Hematopoietic multipotent progenitor cell treated with erythropoietin and hydrocortisone succinate and interleukin-3 and kit ligand, for 6 days (in vitro differentiated cells): ENCODE measurements around the gene C1QL4.
"Not testable (repeated sequence)": the region's sequence is repeated elsewhere in the genome, so short reads cannot be mapped to it uniquely, and the experiment has no call there.

Source experiments
- DNase-seq: peaks from one replicate; pipeline ENCODE4 v3.0.0-alpha.2; 2015

Gene C1QL4

GRCh38 chr12:49336645-49337584 is at the start of gene C1QL4:
Gene C1QL4 (minus strand): TSS chr12:49337188. CDS start chr12:49336477, 711 bp downstream.
- peak; percentile 87 for DNase-seq

- not testable (repeated sequence) for DNase-seq
Measured at GRCh38 chr12:49380184-49380583, 43.2 kb upstream of the C1QL4 start.

DNA sequence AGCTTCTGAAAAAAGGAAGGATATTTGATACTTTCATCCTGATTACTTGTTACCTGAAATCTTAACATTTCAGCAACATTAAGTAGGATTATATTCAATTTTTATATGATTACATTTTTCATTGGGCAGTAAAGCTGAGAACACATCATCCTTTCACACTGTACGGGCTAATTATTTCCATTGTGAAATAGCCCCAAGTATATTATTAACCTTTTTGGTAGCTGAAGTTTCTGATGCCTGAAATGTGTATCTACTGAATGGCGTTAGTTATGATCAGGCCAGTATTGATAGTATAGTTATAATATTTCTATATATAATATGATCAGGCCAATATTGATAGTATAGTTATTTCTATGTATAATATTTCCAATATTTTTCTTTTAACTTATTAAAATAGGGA is 40.4 kb upstream of the C1QL4 start:
- DNase-seq, result no peak

DNA sequence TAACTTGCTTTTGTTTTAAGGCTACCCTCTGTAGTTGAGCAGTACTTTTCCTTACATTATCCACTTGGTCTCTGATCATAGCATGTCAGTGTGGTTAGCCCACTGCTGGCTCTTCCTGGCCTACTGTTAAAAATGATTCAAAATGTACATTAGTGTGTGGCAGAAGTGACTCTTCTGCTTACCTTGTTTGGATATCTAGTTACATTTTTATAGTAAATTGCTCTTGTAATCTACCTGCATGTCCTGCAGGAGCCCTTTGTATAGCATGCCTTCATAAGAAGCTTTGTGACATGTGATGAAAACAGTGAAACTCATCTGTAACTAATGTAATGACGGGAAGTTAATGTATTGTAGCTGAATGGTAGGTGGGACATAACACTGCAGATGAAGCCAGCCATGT is 38.4 kb upstream of the C1QL4 start:
- DNase-seq, result no peak

DNA sequence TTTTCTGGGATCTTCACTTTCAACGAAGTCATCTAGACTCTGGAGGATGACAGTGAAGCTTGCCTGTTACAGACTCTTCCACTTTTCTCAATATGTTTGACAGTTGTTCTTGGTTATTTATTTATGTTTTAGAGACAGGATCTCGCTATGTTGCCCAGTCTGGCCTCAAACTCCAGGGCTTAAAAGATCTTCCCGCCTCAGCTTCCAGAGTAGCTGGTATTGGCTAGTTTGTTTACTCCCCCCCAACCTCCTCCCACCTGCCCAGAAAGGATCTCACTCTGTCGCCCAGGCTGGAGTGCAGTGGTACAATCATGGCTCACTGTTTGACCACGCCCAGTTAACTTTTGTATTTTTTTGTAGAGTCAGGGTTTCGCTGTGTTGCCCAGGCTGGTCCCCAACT is 33.6 kb upstream of the C1QL4 start:
- no peak for DNase-seq

DNA sequence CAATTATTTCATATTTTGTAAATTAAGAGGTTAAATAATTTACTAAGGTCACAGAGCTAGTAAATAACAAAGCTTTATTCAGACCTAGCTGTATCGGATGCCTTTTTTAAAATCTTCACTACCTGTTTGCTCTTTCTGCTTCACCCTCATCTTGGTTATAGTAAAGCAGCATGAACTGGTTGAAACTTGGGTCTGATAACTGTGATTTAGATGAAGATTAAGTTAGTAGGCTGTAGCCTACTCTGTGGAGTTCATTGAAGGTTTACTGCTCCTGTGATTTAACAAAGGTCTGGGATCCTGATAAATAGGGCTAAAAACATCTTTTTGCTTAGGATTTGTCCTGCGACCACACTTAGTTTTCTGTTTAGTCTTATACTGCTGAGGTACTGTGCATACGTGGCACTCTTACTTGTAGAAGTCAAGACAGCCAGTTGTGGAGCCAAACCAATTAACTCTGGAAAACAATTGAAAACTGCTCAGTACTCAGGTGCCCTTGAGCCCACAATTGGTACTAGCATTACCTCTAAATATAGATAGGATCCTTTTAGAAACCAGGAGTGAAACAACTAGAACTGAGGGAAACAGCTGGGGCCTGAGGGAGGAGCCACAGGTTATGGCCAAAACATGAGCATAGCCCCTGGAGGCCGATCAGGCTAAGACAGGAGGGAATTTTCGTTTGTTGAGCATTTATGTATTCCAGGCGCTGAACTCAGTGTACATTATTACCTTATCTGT is 32.6 kb upstream of the C1QL4 start:
- peak; percentile 80 for DNase-seq

DNA sequence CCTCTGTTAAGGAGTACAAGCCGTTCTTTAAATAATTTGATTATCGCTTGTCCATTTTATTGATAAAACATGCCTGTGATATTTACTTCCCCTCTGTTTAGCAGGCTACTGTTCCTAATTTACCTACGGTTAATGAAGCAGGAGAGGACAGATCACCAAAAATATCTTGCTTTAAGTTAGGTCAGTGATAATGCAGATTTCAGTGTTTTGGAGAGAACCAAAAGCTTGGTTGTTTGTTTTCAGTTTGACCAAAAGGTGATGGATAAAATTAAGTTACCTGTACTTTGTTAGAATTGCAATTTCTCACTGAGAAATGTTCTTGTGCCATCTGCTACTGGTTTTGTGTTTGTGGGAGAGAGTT is 31.2 kb upstream of the C1QL4 start:
- DNase-seq, result no peak

DNA sequence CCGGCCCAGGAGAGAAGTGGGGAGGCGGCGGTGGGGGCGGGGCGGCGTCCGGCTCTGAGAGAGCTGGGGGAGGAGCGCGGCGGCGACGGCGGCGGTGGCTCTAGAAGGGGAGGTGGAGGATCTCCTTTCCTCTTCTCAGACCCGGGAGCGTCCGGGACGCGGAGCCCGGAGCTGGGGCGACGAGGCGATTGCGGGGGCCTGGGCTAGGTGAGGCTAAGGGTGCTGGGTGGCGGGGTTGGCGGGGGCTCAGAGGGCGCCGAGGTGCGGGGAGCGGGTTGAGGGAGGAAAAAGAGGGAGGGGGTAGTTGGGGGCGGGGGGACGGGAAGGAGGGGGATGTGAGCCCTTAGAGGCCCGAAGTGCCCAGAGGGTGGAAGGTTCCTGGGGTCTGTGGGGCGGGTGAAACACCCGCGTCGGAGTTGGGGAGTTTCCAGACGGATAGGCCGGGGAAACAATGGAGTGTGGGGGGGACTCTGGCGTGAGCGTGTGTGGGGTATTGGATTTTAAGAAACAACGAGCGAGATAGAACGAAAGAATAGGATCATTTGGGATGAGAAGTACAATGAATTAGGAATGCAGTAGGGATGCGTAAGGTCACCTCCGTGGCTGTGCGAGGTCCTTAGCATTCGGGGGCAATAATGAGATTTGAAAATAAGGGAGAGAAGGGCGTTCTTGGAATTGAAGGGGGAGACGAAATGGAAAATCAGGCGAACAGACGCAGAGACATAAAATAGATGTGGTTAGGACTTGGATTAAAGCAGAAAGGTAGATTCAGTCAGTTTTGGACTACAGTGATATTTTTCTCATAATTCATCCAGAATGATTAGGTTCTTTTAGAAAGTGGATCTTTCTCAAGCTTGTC is 30.6 kb upstream of the C1QL4 start, which contains the start of gene SPATS2:
Gene SPATS2, plus strand, starts transcription at position 82 of the 859 bp plus-strand sequence. CDS start 93,551 bp downstream, outside the sequence.
- peak; percentile 41 for DNase-seq

- peak; percentile 92 for DNase-seq
Measured at GRCh38 chr12:49366652-49367380, 29.8 kb upstream of the C1QL4 start.

DNA sequence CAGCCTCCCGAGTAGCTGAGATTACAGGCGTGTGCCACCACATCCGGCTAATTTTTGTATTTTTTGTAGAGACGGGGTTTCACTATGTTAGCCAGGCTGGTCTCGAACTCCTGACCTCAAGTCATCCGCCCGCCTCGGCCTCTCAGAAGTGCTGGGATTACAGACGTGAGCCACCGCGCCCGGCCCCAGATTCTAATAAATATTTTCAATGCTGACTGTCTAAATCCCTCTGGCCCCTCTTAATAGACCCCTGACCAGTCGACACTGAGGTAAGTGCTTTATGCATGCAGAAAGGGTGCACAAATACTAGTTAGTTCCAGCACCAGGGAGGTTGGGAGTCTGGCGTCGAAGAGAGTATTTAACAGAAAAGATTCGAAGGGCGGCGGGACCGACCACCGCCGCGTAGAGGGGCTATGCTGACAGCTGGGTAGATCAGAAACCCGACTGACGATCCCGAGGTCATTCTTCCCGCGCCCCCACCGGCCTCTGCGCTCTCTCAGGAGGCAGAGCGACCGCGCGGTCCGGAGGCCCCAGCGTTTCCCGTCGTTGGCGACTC is 29.2 kb upstream of the C1QL4 start:
- no peak for DNase-seq

GRCh38 chr12:49365542-49365941 is 28.6 kb upstream of the C1QL4 start:
- peak; percentile 78 for DNase-seq

DNA sequence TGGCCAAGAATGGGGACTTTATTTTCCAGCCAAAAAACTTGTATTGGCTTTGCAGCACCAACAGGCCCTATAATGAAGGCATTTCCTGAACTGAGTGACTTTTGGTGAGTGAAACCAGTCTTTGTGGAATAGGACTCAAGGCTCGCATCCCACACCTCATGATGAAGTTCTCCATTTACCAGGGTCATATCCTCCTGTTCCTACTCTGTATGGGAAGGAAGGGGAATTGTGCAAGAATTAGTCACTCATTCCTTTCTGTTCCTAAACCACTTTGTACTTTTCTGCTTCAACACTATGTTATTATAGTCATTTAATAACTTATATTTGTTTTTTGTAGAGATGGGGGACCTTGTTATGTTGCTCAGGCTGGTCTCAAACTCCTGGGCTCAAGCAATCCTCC is 28.0 kb upstream of the C1QL4 start:
- DNase-seq, result no peak

DNA sequence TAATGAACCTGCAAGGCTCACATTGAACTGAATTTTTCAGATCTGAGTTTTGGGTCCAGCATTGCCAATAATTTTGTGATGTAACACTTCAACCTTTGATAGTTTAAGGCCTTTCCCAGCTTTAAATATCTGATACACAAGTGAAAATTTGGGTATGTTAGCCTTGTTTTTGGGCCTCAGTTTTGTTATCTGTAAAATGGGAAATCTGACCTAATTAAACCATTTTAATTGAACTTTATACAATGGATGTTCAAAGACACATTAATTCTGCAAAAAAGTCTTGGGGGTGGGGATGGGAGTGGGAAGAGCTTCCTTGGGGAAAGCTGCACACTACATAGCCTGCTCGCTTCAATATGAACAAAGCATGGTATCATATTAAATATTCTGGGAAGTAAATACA is 25.1 kb upstream of the C1QL4 start:
- DNase-seq, result no peak

DNA sequence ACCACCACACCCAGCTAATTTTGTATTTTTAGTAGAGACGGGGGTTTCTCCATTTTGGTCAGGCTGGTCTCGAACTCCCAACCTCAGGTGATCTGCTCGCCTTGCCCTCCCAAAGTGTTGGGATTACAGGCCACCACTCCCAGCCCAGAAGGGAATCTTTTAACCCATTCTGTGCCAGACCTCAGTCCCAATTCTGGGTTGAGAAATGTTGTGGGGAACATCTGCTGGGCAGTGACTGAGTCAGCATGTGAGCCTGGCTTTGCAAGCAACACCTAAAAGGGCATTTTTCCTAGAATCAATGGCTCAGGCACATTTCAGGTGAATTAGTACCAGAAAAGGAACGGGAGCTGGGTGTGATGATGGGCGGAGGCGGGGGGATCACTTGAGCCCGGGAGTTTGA is 22.7 kb upstream of the C1QL4 start:
- DNase-seq, result no peak

DNA sequence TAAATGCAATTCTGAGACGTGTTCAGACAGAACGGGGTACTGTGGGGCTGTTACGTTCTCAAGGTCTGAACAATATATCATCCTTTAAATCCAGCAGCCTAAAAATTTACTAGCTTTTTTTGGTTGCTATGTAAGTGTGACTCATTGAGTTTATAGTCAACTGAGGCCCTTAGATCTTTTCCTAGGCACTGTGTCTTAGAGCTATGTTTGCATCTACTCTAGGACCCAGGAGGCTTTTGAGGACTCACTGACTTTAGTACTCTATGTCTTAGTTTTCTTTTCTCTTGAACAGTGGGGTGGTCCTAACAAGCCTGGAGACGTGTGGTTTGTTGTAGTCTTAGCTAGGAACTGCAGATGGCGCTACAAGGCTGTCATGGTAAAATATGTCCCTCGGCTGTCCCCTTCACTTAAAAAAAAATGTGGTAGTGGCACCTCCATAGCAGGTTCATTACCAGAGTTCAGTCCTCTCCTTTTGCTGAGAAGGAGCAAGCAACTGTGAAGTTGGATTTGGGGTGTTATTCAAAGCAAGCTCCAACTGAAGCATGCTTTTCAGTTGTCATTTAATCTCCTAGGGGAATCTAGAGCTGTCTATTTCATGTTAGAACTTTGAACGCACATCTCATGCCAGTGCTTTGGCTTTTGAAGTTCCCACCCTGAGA is 21.6 kb upstream of the C1QL4 start:
- DNase-seq, result peak; percentile 91

DNA sequence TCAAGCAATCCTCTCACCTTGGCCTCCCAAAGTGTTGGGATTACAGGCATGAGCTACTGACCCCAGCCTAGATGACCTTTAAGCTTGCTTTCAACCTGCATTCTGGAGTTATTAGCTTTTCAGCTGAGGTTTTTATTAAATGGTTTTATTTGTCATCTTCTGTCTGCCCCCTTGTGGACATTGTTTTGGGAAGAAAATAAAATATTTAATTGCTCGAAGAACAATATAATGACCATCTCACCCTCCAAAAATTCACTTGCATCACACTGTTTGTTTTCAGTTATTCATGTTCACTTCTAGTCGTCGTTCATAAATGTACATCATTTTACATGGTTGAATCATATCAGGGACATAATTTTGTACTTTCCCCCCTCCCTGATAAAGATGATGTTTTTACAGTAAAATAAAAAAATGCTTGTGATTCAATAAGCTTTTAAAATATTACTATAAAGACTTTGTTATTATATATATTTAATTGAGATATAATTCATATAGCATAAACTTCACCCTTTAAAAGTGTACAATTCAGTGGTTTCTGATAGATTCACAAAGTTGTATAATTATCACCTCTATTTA is 20.2 kb upstream of the C1QL4 start:
- DNase-seq, result peak; percentile 74

DNA sequence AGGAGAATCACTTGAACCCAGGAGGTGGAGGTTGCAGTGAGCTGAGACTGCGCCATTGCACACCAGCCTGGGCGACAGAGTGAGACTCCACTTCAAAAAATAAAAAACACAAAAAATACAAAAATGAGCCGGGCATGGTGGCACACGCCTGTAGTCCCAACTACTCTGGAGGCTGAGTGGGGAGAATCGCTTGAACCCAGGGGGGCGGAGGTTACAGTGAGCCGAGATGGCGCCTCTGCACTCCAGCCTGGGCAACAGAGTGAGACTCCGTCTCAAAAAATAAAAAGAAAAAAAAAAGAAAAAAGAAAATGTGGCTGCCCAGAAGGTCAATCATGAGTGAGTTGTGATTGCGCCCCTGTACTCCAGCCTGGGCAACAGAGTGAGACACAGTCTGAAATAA is 18.9 kb upstream of the C1QL4 start:
- no peak for DNase-seq

DNA sequence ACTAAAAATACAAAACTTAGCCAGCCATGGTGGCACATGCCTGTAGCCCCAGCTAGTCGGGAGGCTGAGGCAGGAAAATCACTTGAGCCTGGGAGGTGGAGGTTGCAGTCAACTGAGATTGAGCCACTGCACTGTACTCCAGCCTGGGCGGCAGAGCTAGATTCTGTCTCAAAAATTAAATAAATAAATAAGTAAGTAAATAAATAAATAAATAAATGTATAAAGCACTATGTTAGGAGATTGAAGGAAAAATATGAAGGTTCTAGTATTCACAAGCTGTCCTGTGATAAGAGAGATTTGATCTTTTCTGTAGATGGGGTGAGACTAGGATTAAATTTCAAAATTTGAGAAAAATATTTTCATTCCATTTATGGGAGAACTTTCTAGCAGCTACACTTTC is 15.4 kb upstream of the C1QL4 start:
- no peak for DNase-seq

GRCh38 chr12:49349266-49349665 is 12.3 kb upstream of the C1QL4 start:
- DNase-seq, result no peak

GRCh38 chr12:49348781-49349180 is 11.8 kb upstream of the C1QL4 start:
- no peak for DNase-seq
